ENCODE results near the gene PRSS2. TPM values are rescaled to one million over a fixed set of nuclear protein-coding genes. Genes with fewer than 3 reads are reported as not detected.
A peak's percentile ranks its signal among the peaks of the same experiment; 100 is the strongest.
"Not testable (repeated sequence)": the region's sequence is repeated elsewhere in the genome, so short reads cannot be mapped to it uniquely, and the experiment has no call there.

PRSS2 gene
- total RNA-seq = not detected

DNA sequence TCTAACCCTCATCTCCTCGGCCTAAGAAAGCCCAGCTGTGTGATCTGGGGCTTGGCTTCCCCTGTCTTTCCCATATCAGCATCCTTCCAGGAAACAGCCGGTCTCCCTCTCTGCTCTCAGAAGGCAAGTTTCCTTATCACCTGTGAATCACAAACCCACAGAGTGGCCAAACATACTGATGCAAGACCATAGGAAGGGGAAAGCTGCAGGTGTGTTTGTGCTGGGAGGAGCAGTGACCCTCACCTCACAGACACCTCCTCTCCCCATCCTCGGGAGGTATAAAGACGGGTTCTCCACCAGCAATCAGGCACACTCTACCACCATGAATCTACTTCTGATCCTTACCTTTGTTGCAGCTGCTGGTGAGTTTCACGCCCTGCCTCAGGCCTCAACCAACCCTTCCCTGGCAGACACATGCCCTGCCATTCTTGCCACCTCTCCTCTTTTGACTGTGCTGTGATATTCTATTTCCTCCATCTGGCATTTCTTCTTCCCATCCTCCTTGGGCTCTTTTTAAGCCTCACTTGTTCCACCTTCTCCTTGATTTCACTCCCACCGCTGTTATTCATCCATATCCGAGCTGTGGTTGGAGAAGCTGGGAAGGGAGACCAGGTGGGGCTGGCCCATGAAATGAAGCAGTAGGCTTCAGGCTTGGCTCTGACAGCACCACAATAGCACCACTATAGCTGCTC lies at the start of gene PRSS2:
TSS of gene PRSS2 (plus strand) at position 310 of the 692 bp plus-strand sequence. CDS start at position 323, 13 bp downstream.
- DNase-seq (ENCODE audit: low spot score) = no peak

DNA sequence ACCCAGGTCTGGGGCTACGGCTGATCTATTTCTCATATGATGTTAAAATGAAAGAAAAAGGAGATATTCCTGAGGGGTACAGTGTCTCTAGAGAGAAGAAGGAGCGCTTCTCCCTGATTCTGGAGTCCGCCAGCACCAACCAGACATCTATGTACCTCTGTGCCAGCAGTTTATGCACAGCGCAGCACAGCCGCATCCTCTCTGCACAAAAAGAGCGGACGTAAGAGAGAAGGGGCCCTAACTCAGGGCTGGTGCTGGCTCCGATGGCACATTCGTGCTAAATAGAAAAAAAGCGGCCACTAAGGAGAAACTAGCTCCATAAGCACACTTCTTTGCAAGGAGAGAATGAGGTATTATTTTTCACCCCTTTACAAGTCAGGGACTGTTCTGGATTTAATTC lies 49.8 kb upstream of the PRSS2 start:
- no peak for DNase-seq (ENCODE audit: low spot score)

DNA sequence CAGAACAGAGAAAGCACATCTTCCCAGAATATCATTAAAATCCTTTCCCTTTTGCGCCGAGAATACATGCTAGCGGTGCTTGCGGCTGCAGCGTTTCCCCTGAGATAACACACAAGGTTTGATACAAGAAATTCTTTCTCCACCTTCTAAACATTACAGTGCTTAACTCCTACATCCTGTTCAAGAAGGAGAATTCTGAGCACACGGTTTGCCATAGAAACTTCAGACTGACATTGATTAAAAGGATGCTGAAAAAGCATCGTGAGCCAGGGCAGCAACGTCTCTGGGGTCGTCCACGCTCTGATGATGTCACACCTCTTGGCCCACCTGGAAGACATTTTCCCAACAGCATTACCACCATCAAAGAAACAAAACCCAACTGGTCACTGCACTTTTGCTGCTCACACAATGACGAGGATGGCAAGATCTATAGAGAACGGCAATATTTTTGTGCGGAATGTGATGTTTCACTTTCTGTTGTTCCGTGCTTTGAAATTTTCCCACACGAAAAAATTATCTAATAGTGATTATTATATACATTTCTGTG lies 48.4 kb upstream of the PRSS2 start:
- no peak for DNase-seq (ENCODE audit: low spot score)

DNA sequence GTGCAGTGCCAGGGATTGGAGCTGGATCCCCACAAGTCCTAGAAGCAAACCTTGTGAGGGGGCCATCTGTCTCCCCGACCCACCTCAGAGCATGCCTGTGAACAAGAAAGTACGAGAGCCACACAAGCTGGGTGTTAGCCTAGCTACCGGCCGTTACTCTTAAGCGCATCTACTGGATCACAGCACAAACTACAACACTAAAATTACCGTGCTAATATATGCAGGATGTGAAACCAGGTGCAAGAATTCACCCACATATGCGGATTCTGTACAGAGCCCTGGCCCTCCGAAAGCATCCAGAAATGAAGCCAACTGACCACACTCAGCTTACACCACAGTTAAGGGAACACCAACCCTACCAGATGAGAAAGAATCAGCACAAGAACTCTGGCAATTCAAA lies 37.5 kb upstream of the PRSS2 start:
- no peak for DNase-seq (ENCODE audit: low spot score)

DNA sequence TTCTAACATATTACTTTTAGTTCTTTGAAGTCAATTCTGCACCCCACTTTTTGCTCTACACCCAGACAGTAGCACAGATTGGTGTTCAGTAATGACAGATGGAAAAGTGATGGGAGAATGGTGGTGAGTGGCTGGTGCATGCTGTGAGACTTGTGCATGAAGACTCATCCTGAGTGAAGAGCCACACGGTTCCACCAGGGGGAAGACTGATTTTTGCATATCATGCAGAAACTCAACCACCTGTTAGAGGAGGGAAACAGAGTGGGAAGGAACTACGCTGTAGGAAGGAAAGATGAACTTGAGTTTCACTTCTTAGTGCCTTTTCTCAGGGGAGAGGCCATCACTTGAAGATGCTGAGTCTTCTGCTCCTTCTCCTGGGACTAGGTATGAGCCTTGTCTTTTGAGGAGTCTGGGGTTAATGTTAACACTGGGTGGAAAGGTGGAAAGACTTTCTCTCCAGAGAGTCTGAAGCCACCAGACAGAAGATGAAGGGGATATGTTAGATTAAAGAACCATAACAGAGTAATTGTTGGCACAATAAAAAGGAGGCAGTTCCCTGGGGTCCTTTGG lies 30.8 kb upstream of the PRSS2 start:
- DNase-seq (ENCODE audit: low spot score) = no peak

DNA sequence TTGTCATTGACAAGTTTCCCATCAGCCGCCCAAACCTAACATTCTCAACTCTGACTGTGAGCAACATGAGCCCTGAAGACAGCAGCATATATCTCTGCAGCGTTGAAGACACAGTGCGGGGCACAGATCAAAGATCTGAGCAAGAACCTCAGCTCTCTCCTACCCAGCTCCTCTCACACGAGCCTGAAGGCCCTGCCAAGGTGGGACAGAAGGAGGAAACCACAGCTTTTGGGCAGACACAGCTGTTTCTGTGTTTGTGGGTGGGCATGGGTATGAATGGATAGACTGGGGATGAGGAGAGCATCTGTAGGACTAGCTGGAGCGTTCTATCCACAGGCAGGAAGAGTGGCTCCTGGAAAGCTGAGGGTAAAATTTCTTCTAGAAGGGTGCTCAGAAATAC lies 30.0 kb upstream of the PRSS2 start:
- no peak for DNase-seq (ENCODE audit: low spot score)

DNA sequence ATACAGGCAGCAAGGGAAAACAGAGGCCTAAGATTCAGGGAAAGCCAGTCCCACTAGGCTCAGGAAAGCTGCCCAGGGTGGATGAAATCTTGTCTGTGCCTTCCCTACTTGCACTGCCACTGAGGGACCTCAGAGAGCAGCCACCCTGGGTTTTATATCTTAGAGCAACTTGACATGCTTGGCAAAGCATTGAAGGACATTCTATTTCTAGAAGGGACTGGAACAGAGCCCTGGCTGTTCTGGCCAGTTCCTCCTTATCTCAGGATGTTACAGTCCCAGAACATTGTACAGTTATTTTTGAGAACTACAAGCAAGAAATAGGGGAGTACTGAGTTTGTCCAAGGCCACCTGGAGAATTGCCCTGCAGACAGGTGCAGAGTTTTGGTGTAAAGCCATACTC lies 28.8 kb upstream of the PRSS2 start:
- not testable (repeated sequence) for DNase-seq (ENCODE audit: low spot score)

DNA sequence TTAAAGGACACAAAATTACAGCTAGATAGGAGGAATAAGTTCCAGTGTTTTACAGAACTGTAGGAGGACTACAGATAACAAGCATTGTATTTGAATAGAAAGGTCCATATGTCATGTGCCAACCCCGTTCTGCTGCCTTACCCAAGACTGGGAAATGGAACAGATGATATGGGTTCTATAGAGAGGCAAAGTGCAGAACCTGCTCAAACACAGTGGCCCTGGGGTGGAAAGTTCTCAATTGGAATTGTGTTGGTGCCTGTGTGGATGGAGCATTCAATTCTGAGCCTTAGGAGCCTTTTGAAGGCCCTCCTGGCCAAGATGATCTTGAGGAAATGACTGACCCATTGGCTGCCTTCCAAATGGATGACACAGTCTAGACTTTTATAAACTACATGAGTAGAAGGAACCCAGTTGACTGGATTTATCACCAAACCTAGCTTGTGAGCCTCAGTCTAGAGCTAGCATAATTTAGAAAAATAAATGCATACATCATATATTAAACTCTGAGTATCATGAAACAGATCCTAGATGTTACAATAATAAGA lies 25.6 kb upstream of the PRSS2 start:
- no peak for DNase-seq (ENCODE audit: low spot score)

DNA sequence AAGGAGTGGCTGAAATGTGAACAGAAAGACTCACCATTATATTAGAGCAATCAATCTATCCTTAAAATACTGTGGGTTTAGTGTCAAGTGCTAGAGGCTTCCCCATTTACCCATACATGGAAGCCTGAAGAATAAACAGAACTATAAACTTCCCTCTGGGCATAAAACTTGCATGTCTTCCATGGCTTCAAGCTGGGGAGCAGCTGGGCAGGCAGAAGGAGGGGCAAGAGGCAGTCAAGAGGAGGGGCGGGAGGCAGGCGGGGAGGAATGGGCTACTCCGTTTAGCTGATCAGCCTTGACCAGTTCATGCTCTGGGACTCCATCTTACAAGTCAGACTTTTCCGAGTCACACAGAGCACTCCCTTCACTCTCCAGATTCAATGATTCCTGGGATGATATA lies 25.0 kb upstream of the PRSS2 start:
- DNase-seq (ENCODE audit: low spot score) = no peak

DNA sequence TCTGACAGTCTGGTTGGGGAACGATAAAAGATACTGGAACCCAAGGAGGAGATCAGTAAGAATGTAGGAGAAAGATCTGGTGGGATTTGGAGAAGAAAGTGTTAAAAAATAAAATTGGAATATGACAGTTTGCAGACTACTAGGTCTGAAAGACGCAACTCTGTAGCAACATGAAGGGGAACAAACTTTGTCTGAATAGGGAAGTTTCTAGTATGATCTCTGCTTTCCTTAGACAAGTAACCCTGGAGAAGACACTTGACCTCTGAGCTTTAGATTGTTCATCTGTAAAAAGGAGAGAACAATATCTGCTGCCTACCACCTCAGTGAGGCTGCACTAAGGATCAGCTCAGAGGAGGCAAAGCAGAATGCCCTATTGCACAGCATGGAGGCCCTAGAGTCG lies 24.5 kb upstream of the PRSS2 start:
- no peak for DNase-seq (ENCODE audit: low spot score)

DNA sequence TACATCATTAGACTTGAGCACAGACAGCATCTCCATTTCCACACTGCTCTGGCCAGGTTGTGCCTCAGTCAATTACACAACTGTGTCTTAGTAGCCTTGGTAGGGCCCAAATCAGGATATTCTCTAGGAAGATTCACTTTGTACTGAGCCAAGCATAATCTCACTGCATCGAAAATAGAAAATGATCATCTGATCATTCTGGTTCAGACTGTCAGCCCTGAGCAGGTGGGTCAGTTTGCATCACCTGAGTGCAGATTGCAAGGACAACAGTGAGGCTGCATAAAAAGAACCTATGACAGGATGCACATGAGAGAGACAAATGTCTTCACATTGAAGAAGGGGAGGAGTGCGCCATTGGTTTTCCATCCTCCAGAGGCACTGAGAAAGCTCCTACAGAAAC lies 22.4 kb upstream of the PRSS2 start:
- DNase-seq (ENCODE audit: low spot score) = not testable (repeated sequence)

DNA sequence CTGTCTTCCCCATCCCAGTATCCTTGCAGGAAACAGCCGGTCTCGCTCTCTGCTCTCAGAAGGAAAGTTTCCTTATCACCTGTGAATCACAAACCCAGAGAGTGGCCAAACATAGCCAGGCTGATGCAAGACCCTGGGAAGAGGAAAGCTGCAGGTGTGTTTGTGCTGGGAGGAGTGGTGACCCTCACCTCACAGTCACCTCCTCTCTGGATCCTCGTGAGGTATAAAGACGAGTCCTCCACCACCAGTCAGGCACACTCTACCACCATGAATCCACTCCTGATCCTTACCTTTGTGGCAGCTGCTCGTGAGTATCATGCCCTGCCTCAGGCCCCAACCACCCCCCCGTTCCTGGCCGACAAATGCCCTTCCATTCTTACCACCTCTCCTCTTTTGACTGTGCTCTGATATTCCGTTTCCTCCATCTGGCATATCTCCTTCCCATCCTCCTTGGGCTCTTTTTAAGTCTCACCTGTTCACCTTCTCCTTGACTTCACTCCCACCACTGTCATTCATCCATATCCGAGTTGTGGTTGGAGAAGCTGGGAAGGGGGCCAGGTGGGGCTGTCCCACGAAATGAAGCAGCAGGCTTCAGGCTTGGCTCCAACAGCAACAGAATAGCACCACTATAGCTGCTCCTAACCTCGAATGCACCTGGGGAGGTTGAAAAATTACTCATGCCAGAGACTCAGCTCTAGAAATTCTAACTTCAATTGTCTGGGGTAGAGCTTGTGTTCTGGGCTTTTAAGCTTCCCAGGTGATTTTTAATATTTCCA lies 21.4 kb upstream of the PRSS2 start, which contains the start of gene PRSS1:
TSS of gene PRSS1 (plus strand) at position 255 of the 776 bp plus-strand sequence. CDS start at position 268, 13 bp downstream.
- no peak for DNase-seq (ENCODE audit: low spot score)

DNA sequence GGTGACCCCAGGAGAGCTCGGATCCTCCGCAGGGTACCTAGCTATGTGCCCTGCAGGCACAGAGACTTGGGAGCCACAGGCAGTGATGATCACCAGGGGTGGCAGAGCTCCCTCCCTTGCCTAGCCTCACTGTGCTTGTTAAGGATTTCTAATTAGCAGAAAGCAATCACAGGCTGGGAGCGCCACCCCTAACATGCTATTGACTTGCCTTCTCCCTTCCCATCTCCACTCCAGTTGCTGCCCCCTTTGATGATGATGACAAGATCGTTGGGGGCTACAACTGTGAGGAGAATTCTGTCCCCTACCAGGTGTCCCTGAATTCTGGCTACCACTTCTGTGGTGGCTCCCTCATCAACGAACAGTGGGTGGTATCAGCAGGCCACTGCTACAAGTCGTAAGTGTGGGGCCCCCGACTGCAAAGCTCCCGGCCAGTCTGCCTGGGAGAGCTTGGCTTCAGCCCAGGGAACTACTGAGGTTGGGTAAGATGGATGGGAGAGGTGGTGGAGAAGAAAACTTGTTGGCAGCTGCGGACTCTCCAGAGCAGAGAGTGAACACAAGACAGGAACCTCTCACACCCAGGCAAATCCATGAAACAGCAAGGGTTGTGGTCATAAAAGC lies 20.3 kb upstream of the PRSS2 start:
- no peak for DNase-seq (ENCODE audit: low spot score)

DNA sequence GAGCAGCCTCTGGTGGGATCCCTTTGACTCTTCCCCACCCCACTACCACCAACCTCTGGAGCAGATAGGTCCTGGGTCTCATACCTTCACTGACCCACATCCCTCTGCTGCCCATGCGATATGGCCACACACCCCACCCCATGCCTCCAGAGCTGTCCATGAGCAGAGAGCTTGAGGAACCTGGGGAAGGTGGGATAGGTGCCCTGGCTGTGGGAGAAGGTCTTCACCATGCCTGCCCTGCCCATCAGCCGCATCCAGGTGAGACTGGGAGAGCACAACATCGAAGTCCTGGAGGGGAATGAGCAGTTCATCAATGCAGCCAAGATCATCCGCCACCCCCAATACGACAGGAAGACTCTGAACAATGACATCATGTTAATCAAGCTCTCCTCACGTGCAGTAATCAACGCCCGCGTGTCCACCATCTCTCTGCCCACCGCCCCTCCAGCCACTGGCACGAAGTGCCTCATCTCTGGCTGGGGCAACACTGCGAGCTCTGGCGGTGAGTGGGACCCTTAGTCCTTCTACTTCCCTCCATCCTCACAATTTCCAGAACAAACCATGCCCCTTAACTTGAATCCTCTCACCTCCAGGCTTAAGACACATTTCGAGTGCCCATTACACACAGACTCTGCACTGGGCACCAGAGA lies 19.1 kb upstream of the PRSS2 start:
- DNase-seq (ENCODE audit: low spot score) = peak; percentile 25

DNA sequence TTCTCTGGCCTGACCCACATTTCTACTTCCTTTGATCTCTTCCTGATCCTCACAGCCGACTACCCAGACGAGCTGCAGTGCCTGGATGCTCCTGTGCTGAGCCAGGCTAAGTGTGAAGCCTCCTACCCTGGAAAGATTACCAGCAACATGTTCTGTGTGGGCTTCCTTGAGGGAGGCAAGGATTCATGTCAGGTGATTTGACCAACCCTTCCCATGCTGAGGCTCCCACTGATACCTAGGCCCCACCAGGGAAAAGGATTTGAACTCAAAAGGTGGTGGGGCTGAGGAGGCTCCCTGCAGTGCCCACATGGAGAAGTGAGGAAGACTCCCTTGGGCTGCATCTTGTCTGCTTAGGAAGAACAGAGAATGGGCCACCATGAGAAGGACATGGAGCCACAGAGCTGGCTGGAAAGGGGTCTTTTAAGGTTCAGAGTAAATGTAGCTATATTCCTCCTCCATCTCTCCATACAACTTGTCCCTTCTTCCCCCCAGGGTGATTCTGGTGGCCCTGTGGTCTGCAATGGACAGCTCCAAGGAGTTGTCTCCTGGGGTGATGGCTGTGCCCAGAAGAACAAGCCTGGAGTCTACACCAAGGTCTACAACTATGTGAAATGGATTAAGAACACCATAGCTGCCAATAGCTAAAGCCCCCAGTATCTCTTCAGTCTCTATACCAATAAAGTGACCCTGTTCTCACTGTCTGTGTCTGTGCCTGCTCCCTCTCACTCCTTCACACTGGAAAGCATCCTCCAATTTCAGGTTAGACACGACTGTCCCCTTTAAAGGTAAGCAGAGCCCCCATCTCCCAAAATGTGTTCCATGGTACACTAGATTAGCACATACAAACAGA lies 18.2 kb upstream of the PRSS2 start:
- peak; percentile 22 for DNase-seq (ENCODE audit: low spot score)

DNA sequence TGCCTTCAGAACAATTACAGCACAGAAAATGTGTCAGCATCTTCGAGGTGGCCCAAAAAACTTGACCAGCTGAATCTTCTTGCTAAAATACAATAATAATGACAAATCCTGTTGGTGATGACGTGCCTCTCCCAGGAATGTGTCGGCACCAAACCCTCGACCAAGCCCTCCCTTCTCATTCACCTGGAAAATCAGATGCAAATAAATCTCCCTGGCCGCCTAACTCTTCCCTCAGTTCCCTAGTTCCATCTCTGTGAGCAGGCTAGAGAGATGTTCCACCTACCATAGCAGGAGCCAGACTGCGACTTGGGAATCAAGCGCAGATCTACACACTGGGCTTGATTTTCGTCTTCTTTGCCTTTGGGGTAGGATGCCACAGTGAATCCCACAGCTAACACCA lies 17.4 kb upstream of the PRSS2 start:
- peak; percentile 15 for DNase-seq (ENCODE audit: low spot score)

DNA sequence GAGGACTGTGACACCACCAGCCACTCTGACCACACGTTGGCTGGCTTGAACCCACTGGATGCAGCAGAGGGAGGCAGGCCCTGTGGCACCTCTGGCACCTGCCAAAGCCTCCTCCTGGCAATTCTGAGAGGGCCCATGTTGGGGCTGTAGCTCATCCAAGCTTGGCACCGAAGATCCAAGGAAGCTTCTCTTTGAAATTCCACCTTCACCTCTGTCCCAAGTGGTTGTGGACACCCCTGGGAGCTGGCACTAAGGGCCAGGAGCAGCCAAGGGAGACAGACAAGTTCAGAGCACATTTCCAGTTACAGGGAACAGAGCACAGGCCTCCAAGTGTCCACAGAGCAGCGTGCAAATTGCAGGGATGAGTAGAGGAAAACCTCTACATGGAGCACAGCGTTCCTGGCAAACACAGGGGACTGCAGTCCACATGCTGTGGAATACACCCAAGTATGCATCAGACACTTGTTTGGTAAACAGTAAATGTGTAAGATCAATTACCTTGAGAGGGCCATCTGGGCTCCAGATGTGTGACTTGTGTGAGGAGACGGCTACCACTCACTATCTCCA lies 16.8 kb upstream of the PRSS2 start:
- peak; percentile 33 for DNase-seq (ENCODE audit: low spot score)

DNA sequence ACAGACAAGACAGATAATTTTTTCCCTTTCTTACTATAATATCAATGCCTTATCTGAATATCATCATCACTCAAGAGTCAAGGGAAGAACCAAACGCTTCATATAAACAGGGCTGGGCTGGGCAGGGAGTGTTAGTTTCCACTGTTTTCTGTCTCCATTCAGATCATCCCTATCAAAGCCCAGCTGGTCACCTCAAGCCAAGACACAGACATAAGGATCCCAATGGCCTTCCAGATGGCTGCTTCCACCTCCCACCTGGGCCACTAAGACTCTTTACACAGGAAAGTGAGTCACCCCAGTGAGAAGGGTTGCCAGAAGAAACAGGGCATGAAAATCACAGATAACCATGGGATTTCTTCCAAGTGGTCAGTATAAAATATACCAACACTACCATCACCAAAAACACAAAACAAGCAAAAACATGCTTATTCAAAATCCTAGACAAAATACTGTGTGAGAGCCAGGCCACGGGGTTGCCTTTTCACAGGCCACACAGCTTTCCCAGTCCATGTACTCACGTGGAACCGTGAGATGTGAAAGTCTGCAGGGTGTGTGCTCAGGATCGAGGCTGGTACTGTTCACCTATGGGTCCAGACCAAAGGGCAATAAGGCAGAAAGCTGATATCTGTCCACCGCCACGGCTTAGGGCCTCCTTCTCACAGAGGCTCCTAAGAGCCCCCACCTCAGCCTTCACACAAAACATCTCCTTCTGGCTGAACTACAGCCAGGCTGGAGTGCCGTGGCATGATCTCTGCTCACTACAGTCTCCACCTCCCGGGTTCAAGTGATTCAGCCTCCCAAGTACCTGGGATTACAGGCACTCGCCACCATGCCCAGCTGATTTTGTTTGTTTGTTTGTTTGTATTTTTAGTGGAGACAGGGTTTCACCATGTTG lies 15.8 kb upstream of the PRSS2 start:
- DNase-seq (ENCODE audit: low spot score) = peak; percentile 15

DNA sequence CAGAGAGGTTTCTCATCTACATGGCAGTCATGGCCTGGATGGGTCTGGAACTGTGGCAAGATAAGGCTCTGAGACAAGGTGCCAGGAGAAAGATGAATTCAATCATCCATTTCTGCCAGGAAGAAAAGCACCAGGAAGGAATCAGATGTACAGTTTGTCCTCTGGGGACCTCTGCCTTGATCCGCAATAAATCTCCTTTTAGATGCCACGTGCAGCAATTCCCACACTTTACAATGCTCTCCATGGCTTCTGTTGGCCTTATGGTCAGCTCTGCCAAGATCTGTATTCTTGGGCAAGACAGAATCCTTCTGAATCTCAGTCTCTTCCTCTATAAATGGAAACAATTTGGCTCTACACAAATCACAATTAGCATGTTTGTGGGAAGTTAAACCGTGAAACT lies 12.5 kb upstream of the PRSS2 start:
- not testable (repeated sequence) for DNase-seq (ENCODE audit: low spot score)

All from ureter (tissue), 1 donor.